HG03469 (cell line): ENCODE results near the gene RHOXF2.
"Not testable (repeated sequence)": the region's sequence is repeated elsewhere in the genome, so short reads cannot be mapped to it uniquely, and the experiment has no call there.

Experiments used
- ATAC-seq: cut with Tn5 transposase; IDR thresholded peaks from one replicate; pipeline ENCODE4 v1.9.1; 2021; ENCODE audit warnings: mild to moderate bottlenecking, moderate library complexity, moderate number of reproducible peaks; ENCODE audit not compliant: unreplicated experiment

The RHOXF2 gene, protein sequence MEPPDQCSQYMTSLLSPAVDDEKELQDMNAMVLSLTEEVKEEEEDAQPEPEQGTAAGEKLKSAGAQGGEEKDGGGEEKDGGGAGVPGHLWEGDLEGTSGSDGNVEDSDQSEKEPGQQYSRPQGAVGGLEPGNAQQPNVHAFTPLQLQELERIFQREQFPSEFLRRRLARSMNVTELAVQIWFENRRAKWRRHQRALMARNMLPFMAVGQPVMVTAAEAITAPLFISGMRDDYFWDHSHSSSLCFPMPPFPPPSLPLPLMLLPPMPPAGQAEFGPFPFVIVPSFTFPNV

DNA sequence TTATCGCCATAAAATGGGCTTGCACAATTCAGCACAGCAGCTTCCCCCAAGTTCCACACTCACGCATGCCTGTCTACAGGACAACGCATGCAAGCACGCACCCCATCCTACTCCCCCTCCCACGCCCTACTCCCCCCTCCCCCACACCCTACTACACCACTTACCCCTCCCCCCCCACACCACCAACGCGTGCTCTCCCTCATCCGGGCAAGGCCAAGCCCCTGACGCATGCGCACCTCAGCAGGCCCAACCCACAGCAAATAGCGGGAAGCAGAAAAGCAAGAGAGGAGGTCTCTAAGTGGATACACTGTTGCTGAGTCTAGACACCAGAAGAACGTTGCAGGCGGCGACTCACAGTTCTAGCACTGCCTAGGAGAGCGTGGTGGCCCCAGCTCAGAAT, at the start of gene RHOXF2:
Gene RHOXF2 (plus strand): TSS at position 301 of the 400 bp plus-strand sequence. CDS start 138 bp downstream, outside the sequence.
- not testable (repeated sequence) for ATAC-seq

DNA sequence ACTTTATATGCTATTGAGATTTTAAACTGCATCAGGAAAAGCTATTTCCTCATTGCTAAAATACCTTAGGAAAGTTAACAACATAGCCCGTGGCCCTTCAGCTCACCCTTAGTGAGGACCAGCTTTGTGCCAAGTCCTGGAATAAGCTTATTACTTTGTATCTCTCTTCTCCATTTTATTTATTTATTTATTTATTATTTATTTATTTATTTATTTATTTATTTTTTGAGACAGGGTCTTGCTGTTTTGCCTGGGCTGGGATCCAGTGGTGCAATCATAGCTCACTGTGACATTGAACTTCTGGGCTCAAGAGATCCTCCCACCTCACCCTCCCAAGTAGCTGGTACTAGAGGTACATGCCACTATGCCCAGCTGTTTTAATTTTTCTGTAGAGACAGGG, 49.0 kb upstream of the RHOXF2 start:
- ATAC-seq = no peak

- ATAC-seq = no peak
Measured at GRCh38 chrX:120111611-120112010, 46.8 kb upstream of the RHOXF2 start.

DNA sequence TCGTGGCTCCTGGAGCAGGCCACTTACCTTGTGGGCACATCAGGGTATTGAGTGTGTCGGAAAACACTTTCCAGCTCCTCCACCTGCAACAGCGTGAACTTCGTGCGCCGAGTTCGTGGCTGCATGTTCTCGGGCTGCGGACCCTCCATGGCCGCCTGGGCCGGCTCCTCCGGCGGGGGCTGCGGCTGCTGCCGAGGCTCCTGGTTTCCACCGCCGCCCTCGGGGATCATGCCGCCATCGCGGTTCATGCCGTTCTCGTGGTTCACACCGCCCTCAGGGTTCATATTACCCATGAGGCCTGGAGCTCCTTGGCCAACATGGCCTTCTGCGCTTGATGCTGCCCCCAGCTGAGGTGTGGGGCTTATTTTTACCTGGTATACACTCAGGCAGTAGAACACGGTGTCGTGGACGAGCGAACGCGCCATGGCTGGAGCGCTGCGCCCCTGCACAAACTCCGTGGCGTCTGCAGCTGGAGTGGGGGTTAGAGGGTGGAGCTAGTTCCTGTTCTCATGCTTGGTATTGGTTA, 42.9 kb upstream of the RHOXF2 start, which contains the start of gene RHOXF1:
Gene RHOXF1 (minus strand): TSS at position 476 of the 526 bp plus-strand sequence. CDS start 51 bp downstream, at position 425.
- no peak for ATAC-seq

DNA sequence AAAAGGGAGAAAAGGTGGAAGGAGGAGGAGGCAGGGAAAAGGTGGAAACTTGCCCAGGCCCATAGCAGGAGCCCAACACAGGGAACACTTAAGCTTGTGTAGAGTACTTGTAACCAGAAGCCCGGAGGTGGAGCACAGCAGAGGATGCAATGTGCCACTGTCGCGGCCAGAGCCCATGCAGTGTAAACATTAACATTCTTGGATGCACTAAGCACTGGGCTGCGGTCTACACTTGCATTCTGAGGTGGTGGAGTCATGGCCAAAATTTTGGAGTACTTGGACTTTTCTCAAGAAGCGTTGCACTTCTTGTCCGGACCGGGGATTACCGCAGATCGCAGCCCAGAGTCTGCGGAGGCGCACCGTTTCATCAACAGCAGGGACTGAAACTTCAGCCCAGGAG, 38.2 kb upstream of the RHOXF2 start:
- ATAC-seq = no peak

DNA sequence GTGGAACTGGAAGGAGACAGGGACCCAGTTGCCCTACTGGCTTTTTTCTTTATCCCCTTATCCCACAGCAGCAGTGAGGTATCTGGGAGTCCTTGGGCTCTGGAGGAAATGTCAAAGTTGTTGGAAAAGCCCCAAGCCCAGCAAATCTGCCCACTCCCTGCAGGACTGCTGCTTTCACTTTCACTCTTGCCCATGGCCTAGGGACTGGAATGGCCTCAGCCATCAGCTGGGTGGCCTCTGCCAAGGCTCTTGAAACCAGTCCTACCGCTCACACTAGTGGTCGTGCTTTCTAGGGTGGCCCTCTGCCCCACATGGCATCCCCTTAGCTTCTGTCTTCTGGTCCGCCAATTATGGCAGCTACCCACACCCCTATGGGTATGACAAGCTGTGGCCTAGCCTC, 33.0 kb upstream of the RHOXF2 start:
- no peak for ATAC-seq

- ATAC-seq = not testable (repeated sequence)
Measured at GRCh38 chrX:120128306-120128846, 30.0 kb upstream of the RHOXF2 start.

DNA sequence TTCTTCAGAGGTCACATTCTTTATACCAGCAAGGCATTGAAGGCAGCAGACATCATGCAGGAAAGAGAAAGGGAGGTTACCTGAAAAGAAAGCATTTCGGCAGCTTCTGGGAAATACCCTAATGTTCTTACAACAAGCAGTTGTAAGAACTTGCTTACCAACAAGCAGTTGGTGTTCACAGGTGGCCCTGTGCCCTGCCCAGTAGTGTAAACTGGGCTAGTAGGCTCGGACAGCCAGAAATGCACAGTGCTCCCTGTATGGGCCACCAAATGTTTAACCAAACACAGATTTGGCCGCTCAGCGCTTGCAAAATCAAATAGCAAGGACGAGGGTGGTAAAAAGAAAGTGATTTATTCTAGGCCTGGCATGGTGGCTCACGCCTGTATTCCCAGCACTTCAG, 22.3 kb upstream of the RHOXF2 start:
- no peak for ATAC-seq

- ATAC-seq = no peak
Measured at GRCh38 chrX:120136840-120137239, 21.6 kb upstream of the RHOXF2 start.

DNA sequence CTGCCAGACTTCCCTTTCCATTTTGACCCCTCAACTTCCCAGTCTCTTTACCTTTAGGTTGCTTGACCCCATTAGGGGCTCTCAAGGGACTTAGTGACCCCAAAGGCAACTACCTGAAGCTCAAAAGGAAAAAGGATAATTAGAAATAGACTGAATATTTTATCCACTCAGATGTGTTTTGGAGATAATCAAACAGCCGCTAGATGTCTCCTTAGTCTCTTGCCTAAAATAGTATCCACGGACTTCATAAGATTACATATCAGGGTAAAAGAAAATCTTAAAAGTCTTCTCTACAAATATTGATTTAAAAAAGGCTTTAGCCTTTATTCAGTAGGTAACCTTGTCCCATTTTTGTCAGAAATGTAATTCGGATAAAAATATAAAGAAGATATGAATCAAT, 21.0 kb upstream of the RHOXF2 start:
- ATAC-seq = no peak

DNA sequence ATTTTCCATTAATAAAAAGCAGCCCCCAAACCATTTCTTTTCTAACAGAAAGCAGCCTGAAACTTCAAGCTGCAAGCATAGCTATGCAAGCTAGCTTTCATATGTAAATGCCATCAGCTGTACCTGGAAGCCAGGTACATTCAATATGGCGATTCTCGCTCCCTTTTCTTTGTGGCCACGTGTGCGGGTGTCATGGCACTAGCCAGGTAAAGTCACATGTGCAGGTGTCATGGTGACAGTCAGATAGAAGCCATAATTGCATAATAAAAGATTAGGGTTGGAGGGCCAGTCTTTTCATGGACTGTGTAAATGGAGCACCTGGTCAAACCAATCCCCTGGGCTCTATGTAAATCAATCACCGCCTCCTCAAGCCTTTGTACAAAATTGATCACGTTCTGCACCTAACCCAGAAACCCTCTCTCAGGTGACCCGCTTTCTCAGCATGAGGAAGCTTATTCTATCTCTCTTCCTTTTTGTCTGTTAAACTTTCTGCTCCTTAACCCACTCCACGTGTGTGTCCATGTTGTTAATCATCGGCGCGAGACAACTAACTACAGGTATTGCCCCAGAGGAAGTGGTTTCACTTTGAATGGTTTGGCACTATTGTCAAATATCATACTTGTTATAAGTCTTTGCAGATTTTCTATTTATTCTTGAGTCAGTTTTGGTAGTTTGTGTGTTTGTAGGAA, 18.0 kb upstream of the RHOXF2 start:
- no peak for ATAC-seq

DNA sequence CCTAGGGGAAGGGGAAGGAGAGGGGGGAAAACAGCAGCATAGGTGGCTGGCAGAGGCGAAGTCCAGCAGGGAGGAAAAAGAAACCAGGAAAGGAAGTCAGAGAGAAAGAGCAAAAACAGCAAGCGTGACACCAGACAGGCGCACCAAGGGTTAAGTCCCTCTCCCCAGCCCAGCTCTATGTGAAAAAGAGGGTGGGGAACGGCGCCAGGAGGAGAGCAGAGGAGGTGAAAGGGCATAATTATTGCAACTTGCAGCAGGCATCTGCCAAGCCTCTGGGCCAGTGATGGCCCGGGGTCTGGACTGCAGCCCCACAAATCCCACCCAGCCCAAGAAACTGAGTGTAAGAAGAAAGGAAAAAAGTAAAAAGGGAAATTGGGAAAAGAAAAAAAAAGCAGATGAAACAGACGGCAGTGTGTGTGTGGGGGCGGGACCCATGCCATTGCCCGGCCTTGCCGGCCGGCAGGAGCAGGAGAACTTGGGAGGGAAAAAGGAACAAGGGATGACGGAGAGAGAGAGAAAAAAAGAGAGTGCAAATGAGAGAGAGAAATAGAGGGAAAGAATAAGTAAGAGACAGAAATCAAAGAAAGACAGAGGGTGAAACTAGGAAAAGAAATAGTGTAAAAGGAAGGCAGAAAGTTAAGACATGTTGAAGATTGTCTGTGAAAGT, 14.1 kb upstream of the RHOXF2 start:
- no peak for ATAC-seq

DNA sequence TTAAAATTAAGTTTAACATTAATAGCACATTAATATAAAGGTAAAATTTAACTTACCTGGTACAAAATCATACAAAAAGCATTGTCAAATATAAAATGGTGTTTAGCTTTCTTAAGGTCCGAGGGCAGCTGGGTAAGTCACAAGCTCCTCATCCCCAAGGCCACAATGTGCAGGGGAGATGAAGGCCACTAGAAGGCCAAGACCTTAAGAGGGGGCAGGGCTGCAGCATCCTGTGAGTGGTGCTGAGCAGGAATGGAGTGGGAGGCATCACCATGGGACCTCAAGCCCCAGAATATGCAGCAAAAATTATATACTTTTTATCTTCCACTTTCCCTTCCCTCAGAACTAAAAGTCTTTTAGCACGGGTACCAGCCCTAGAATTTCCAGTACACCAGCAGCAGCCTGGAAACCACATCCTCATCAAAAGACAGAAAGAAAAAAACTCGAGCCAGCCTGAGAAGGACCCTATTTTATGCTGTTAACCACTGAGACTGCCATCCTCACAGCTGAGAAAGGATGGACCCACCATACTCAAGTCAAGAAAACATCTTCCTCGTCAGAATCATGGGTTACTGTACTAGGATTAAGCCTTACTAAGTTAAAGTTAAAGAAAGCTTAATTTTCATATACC, 13.0 kb upstream of the RHOXF2 start:
- no peak for ATAC-seq

GRCh38 chrX:120146323-120146722, 12.1 kb upstream of the RHOXF2 start:
- ATAC-seq = not testable (repeated sequence)

DNA sequence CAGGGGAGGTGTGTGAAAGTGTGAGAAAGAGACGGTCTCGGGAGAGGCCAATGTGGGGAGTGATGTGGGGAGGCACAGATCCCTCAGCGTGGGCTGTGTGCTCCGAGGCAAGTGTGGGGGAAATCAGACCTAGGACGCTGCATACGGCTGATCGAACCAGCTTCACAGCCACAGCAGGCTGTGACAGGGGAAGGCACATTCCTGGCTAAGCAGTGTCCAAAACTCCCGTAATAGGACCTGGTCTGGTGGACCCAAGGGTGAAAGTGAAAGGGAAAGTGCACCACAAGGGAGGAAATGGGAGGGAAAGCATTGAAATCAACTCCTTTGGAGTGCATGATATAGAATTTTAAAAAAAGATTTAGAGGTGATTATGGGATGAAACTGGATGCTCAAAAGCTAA, 10.9 kb upstream of the RHOXF2 start:
- ATAC-seq = no peak

GRCh38 chrX:120150109-120150744, 8.2 kb upstream of the RHOXF2 start:
- not testable (repeated sequence) for ATAC-seq

DNA sequence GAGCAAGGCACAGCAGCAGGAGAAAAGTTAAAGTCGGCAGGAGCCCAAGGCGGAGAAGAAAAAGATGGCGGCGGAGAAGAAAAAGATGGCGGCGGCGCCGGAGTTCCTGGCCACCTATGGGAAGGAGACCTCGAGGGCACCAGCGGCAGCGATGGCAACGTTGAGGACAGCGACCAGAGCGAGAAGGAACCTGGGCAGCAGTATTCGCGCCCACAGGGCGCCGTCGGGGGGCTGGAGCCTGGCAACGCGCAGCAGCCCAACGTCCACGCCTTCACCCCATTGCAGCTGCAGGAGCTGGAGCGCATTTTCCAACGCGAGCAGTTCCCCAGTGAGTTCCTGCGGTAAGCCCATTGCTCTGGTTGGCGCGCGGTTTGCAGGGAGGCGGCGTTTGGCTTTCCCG, 673 bp downstream of the RHOXF2 start:
- not testable (repeated sequence) for ATAC-seq

GRCh38 chrX:120193254-120193653, 34.8 kb downstream of the RHOXF2 start:
- ATAC-seq = not testable (repeated sequence)

DNA sequence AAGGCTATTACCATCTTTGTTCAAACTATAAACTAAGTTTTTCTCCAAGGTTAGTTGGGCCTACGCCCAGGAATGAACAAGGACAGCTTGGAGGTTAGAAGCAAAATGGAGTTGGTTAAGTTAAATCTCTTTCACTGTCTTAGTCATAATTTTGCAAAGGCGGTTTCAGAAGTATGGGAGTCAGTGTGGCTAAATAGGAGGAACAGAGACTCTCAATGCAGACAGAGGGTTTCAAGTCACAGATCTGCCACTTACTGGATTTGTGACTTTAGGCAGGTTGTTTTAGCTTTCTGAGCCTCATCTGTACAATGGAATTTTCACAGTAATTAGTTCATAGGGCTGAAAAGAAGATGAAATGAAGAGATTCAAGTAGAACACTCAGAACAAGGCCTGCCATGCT, 35.3 kb downstream of the RHOXF2 start:
- not testable (repeated sequence) for ATAC-seq

- ATAC-seq = not testable (repeated sequence)
Measured at GRCh38 chrX:120195786-120196185, 37.4 kb downstream of the RHOXF2 start.
